Karpas-422 (cell line): ENCODE data around the gene CYP2F1. TPM values are rescaled to one million over a fixed set of nuclear protein-coding genes. Genes with fewer than 3 reads are reported as not detected.
"Not testable (repeated sequence)": the region's sequence is repeated elsewhere in the genome, so short reads cannot be mapped to it uniquely, and the experiment has no call there.

Experiments used
- DNase-seq: peaks from one replicate; pipeline ENCODE4 v3.0.0-alpha.2; 2015
- H2AFZ ChIP-seq: fragments of 200-600 bp; sonication (generic); 2 replicates; pipeline ENCODE4 v1.6.1; 2014; ENCODE audit warnings: antibody characterized with exemption, low read length, mixed read lengths
- H3K27ac ChIP-seq: fragments of 200-600 bp; sonication (generic); 2 replicates; pipeline ENCODE4 v1.5.1; 2014; ENCODE audit warnings: mild to moderate bottlenecking, low read length, moderate library complexity
- H3K27me3 ChIP-seq: fragments of 200-600 bp; sonication (generic); 2 replicates; pipeline ENCODE4 v1.6.1; 2014; ENCODE audit warnings: low read length, mixed read lengths
- H3K36me3 ChIP-seq: fragments of 200-600 bp; sonication (generic); 2 replicates; pipeline ENCODE4 v1.6.1; 2014; ENCODE audit warnings: low read length, mixed read lengths; ENCODE audit not compliant: insufficient read depth
- H3K4me1 ChIP-seq: fragments of 200-600 bp; sonication (generic); 2 replicates; pipeline ENCODE4 v1.6.1; 2014; ENCODE audit warnings: mild to moderate bottlenecking, low read length, mixed read lengths
- H3K4me2 ChIP-seq: fragments of 200-600 bp; sonication (generic); 2 replicates; pipeline ENCODE4 v1.6.1; 2014; ENCODE audit warnings: low read length, low read depth, mild to moderate bottlenecking; ENCODE audit not compliant: poor library complexity, severe bottlenecking
- H3K4me3 ChIP-seq: fragments of 200-600 bp; sonication (generic); 2 replicates; pipeline ENCODE4 v1.5.1; 2014; ENCODE audit warnings: mild to moderate bottlenecking, antibody characterized with exemption, low read length, mixed read lengths
- H3K79me2 ChIP-seq: fragments of 200-600 bp; sonication (generic); 2 replicates; pipeline ENCODE4 v1.6.1; 2014; ENCODE audit warnings: mild to moderate bottlenecking, low read length, mixed read lengths
- H3K9ac ChIP-seq: fragments of 200-600 bp; sonication (generic); 2 replicates; pipeline ENCODE4 v1.6.0; 2014; ENCODE audit warnings: low read length
- H3K9me2 ChIP-seq: fragments of 200-600 bp; sonication (generic), shearing (Covaris generic); replicated peaks from 2 replicates; pipeline ENCODE4 v1.6.0; 2014; ENCODE audit warnings: mild to moderate bottlenecking, low read length, moderate library complexity; ENCODE audit not compliant: insufficient read depth
- H3K9me3 ChIP-seq: fragments of 300-700, 200-600 bp; sonication (generic); 2 replicates; pipeline ENCODE4 v1.6.1; 2014; ENCODE audit warnings: low read length, mixed read lengths
- H4K20me1 ChIP-seq: fragments of 200-600 bp; sonication (generic); 2 replicates; pipeline ENCODE4 v1.6.1; 2014; ENCODE audit warnings: mild to moderate bottlenecking, antibody characterized with exemption, low read length, low read depth; ENCODE audit not compliant: insufficient read depth
- total RNA-seq: library from RNA; depleted of rRNA; stranded (reverse); fragments of >200 nt; shearing (Covaris generic); gene quantifications from 2 replicates; pipeline ENCODE4 v1.2.3, GENCODE V29; 2014; ENCODE audit warnings: low replicate concordance

Gene CYP2F1
- total RNA-seq, 1 experiment from 2014 or later = not detected

DNA sequence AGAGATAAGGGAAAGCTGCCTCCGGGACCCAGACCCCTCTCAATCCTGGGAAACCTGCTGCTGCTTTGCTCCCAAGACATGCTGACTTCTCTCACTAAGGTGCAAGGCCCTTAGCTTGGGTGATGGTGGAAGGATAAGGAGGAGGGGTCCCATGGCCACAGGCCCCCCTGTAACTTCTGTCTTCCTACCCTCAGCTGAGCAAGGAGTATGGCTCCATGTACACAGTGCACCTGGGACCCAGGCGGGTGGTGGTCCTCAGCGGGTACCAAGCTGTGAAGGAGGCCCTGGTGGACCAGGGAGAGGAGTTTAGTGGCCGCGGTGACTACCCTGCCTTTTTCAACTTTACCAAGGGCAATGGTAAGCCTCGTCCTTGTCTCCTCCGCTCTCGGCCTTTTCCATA, 2.0 kb downstream of the CYP2F1 start:
- no peak overlapping the region for H2AFZ ChIP-seq
- H3K4me2 ChIP-seq = no peak overlapping the region
- DNase-seq = no peak
- no peaks in the 10 kb centered on the region for H4K20me1 ChIP-seq
- H3K36me3 ChIP-seq = no peaks in the 10 kb centered on the region
- H3K9me2 ChIP-seq = no peaks in the 10 kb centered on the region
- no peaks in the 10 kb centered on the region for H3K27me3 ChIP-seq
- H3K27ac ChIP-seq = no peak overlapping the region
- no peaks in the 10 kb centered on the region for H3K79me2 ChIP-seq
- H3K4me3 ChIP-seq = no peak overlapping the region
- no peaks in the 10 kb centered on the region for H3K9me3 ChIP-seq
- H3K4me1 ChIP-seq = no peaks in the 10 kb centered on the region
- H3K9ac ChIP-seq = no peak overlapping the region

- not testable (repeated sequence) for H4K20me1 ChIP-seq, H3K9ac ChIP-seq, H3K79me2 ChIP-seq, H3K9me3 ChIP-seq, H3K4me3 ChIP-seq, H3K4me2 ChIP-seq, H3K27me3 ChIP-seq, H3K36me3 ChIP-seq, H3K9me2 ChIP-seq, DNase-seq, H2AFZ ChIP-seq, H3K4me1 ChIP-seq, H3K27ac ChIP-seq
These were observed 7.0 kb downstream of the CYP2F1 start for GRCh38 chr19:41120929-41121911.

DNA sequence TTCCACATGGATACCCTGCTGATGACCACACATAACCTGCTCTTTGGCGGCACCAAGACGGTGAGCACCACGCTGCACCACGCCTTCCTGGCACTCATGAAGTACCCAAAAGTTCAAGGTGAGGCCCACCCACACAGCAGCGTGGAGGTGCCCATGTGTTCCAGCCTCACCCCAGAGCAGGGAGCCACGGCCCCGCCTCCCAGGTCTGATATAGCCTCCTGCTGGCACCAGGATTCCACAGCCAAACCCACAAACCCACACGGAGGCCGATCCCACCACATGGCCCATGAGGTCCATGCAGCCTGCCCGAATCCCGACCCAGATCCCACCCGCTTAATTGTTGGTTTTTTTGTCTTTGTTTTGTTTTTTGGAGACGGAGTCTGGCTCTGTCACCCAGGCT, 8.6 kb downstream of the CYP2F1 start:
- not testable (repeated sequence) for DNase-seq, H3K27ac ChIP-seq, H3K9ac ChIP-seq

DNA sequence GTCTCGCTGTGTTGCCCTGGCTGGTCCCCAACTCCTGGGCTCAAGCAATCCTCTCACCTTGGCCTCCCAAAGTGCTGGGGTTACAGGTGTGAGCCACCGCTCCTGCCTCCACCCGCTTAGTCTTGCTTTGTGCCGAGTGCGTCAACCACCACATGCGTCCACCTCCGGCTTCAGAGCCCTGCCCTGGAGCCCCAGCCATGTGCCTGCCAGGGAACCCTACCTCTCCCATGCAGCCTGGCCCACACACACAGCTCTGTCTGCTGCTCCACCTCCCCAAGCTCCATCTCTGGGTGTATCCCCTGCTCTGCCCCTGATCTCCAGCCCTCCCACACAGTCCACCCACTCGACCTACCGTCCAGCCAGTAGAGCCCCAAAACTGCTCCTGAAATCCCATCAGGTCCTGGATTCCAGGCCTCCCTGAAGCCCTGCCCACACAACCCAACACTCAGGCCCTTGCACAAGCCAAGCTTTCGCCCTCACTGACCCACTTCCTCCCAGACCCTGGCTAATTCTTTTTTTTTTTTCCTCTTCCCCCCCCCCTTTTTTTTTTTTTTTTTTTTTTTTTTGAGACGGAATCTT, 9.6 kb downstream of the CYP2F1 start:
- no peaks in the 10 kb centered on the region for H3K79me2 ChIP-seq
- H3K9ac ChIP-seq = no peak overlapping the region
- no peak for DNase-seq
- H3K36me3 ChIP-seq = no peaks in the 10 kb centered on the region
- no peaks in the 10 kb centered on the region for H3K9me2 ChIP-seq
- no peaks in the 10 kb centered on the region for H3K27me3 ChIP-seq
- no peaks in the 10 kb centered on the region for H3K4me1 ChIP-seq
- H2AFZ ChIP-seq = no peak overlapping the region
- H3K27ac ChIP-seq = no peak overlapping the region
- no peak overlapping the region for H3K4me3 ChIP-seq
- no peaks in the 10 kb centered on the region for H4K20me1 ChIP-seq
- H3K4me2 ChIP-seq = no peak overlapping the region
- no peaks in the 10 kb centered on the region for H3K9me3 ChIP-seq

More for the DNA sequence above, 8.6 kb downstream of the CYP2F1 start:
- H3K4me1 ChIP-seq, H3K9me2 ChIP-seq, H3K9me3 ChIP-seq, H3K27me3 ChIP-seq, H3K36me3 ChIP-seq, H3K4me2 ChIP-seq, H4K20me1 ChIP-seq, H2AFZ ChIP-seq, H3K79me2 ChIP-seq, H3K4me3 ChIP-seq: not testable (repeated sequence)

- H2AFZ ChIP-seq, H3K27ac ChIP-seq, H3K4me1 ChIP-seq, H3K9ac ChIP-seq, H3K27me3 ChIP-seq, H3K4me2 ChIP-seq, H3K9me3 ChIP-seq, H3K9me2 ChIP-seq, H4K20me1 ChIP-seq, H3K4me3 ChIP-seq, H3K79me2 ChIP-seq, H3K36me3 ChIP-seq: not testable (repeated sequence)
- peak; percentile 46 for DNase-seq
These were observed 12.6 kb downstream of the CYP2F1 start for GRCh38 chr19:41126765-41127203.

DNA sequence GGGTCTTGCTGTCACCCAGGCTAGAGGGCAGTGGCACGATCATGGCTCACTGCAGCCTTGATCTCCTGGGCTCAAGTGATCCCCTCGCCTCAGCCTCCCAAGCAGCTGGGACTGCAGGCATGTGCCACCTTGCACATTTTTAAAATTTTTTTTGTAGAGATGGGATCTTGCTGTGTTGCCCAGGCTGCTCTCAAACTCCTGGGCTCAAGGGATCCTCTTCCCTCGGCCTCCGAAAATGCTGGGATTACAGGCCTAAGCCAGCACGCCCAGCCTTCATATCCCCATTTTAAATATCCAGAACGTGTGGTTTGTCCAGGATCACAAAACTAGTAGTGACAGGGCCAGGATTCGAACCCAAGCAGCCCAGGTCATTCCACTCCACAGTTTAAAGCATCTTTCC, 13.1 kb downstream of the CYP2F1 start:
- not testable (repeated sequence) for H3K27ac ChIP-seq, H4K20me1 ChIP-seq, H3K9me2 ChIP-seq, H3K4me3 ChIP-seq, H3K9me3 ChIP-seq, H3K4me1 ChIP-seq, H3K9ac ChIP-seq, H2AFZ ChIP-seq, H3K27me3 ChIP-seq, H3K36me3 ChIP-seq, H3K79me2 ChIP-seq, DNase-seq, H3K4me2 ChIP-seq

DNA sequence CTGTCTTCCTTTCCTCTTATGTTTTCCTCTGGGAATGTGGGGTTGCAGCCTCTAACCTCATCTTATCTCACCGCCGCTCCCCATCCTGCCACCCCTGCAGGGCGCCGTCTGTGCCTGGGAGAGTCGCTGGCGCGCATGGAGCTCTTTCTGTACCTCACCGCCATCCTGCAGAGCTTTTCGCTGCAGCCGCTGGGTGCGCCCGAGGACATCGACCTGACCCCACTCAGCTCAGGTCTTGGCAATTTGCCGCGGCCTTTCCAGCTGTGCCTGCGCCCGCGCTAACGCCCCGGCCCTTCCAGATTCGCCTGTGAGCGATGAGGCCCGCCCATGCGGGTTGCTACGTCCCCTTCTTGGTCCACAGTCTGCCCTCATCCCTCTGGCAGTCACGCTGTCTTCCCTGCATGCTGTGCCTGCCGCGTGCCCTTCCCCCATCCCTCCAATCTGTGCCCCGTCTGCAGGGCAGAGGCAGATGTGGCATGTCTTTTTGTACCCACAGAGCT, 13.6 kb downstream of the CYP2F1 start:
- not testable (repeated sequence) for H3K4me1 ChIP-seq, H3K27ac ChIP-seq, H3K9ac ChIP-seq, H3K9me3 ChIP-seq, H3K36me3 ChIP-seq, H3K79me2 ChIP-seq, H3K27me3 ChIP-seq, H3K4me2 ChIP-seq, H2AFZ ChIP-seq, H3K4me3 ChIP-seq, H3K9me2 ChIP-seq, H4K20me1 ChIP-seq
- DNase-seq = peak; percentile 60

GRCh38 chr19:41128692-41129091, 14.5 kb downstream of the CYP2F1 start:
- H3K4me3 ChIP-seq = no peak overlapping the region
- no peaks in the 10 kb centered on the region for H3K4me1 ChIP-seq
- H3K4me2 ChIP-seq = no peak overlapping the region
- no peaks in the 10 kb centered on the region for H3K9me3 ChIP-seq
- no peak overlapping the region for H2AFZ ChIP-seq
- H3K27ac ChIP-seq = no peak overlapping the region
- H3K27me3 ChIP-seq = no peaks in the 10 kb centered on the region
- H4K20me1 ChIP-seq = no peaks in the 10 kb centered on the region
- no peaks in the 10 kb centered on the region for H3K36me3 ChIP-seq
- DNase-seq = no peak
- H3K9ac ChIP-seq = no peak overlapping the region
- H3K79me2 ChIP-seq = no peaks in the 10 kb centered on the region
- no peaks in the 10 kb centered on the region for H3K9me2 ChIP-seq
